Pancreas (tissue), 10 donors: ENCODE results near the gene CDKAL1. TPM values are rescaled to one million over a fixed set of nuclear protein-coding genes. Genes with fewer than 3 reads are reported as not detected.

Experiments
- ATAC-seq, 4 donors: fragments of 200-7000 bp; cut with Tn5 transposase; one replicate each; pipeline versions ENCODE4 v1.8.0 to v1.9.1; 2020; ENCODE audit warnings: mild to moderate bottlenecking in 4 of 4, moderate library complexity in 4 of 4
- DNase-seq, 6 donors: peaks; one replicate each; pipeline ENCODE4 v3.0.0-alpha.2; 2020
- FAIRE-seq: peaks from 2 replicates; lab custom pipeline; 2012; peaks lifted over from hg19 to GRCh38; lab: Jason Lieb, UNC
- H3K27ac ChIP-seq, 4 donors: fragments of 200-600 bp; sonication (generic); 1 replicate in 3 of 4; 2 replicates in 1 of 4; pipeline versions ENCODE4 v1.5.0 to v1.8.0; 2020
- H3K27me3 ChIP-seq, 4 donors: fragments of 200-600 bp; one replicate each; pipeline ENCODE4 v1.8.0; 2021
- H3K36me3 ChIP-seq, 3 donors: fragments of 200-600 bp; sonication (generic) in 1 of 3; one replicate each; pipeline versions ENCODE4 v1.5.0 to v1.8.0; 2020 to 2021
- H3K4me1 ChIP-seq, 3 donors: fragments of 200-600 bp; one replicate each; pipeline ENCODE4 v1.8.0; 2021
- H3K4me3 ChIP-seq, 4 donors: fragments of 200-600 bp; sonication (generic) in 2 of 4; one replicate each; pipeline versions ENCODE4 v1.5.0 to v1.8.0; 2020 to 2021
- H3K9me3 ChIP-seq, 4 donors: fragments of 200-600 bp; one replicate each; pipeline ENCODE4 v1.8.0; 2021
- CTCF ChIP-seq, 4 donors: fragments of 200-600 bp; sonication (generic) in 3 of 4; IDR thresholded peaks; one replicate each; pipeline versions ENCODE4 v1.5.0 to v1.8.0; 2021; ENCODE audit warnings: antibody characterized with exemption in 4 of 4
- WGBS, 2 donors: extraction: QIAGEN DNeasy Blood & Tissue Kit; methylation state at CpG; one replicate each; pipeline ENCODE4 v1.1.7; 2013; 5-methylcytosine and 5-hydroxymethylcytosine counted together
- intact Hi-C, 3 donors: fragments of 100-400 bp; cut with DNase I; formaldehyde crosslinking; loops; one replicate each; pipeline versions ENCODE4 v1.11.1 to v1.14.2; 2022
- polyA plus RNA-seq, 2 donors: library from polyadenylated mRNA; stranded (reverse); fragments of 200-250 nt; gene quantifications; one replicate each; pipeline ENCODE4 v1.2.3, GENCODE V29; 2013
- total RNA-seq, 6 donors: library from RNA; stranded (reverse); fragmentation: NEBNext Ultra II Directional in 4 of 6; extraction: Animal tissue kit (Norgen Biotek cat#: 25700) in 4 of 6; gene quantifications; one replicate each; pipeline versions ENCODE4 v1.2.1 to v1.2.4, GENCODE V29; 2021 to 2023
- donor health status: healthy with polysubstance abuse.
- donor health status: DM: no; HTN: no; CAD: no; lungs with moderate emphysema.
- donor health status: DM: no; HTN: no; CAD: no.
- donor health status: control.
- donor health status: control.
- donor health status: Bipolar disorder and iron deficiency.
- donor health status: DM: yes; HTN: yes; CAD: no.
- donor health status: DM: no; HTN: no; CAD: no.
- donor health status: DM: no; HTN: no; CAD: no.
- donor health status: DM: yes; HTN: yes; CAD: no.

Gene CDKAL1
- total and polyA plus RNA-seq, 8 donors, result 3.3 to 11.7 (median 8.2) TPM

DNA sequence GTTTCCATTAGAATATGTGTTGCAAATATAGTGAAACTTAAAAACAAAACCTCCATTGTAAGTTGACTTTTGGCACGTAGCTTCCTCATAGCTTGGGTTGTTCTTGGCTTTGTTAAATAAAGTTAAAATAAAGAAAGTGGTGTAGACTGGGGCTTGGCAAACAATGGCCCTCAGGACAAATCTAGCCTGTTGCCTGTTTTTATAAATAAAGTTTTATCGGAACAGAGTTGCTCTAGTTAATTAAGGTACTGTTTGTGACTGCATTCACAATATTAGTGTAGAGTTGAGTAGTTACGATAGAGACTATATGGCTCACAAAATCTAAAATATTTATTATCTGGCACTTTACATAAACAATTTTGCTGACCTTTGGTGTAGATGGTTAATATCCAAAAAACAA, 168.8 kb downstream of the CDKAL1 start:
- WGBS, 2 donors, result 95 to 98% methylated on average over 3 of the region's 3 CpGs
- intact Hi-C loops, result no loop called here

GRCh38 chr6:20704325-20705025, 170.2 kb downstream of the CDKAL1 start:
- Histone ChIP-seq H3K27me3 (no peaks in the 10 kb centered on the region), H3K9me3 (no peaks in the 10 kb centered on the region), H3K4me3 (no peak overlapping the region), H3K27ac (peak overlapping the region in 1 of 4 donors; percentile 7), H3K36me3 (no peaks in the 10 kb centered on the region), H3K4me1 (peaks cover 0 to 40% (median 35%) of the 10 kb centered on the region in 3 donors)
- ATAC-seq (no peak), FAIRE-seq (no peak), DNase-seq (no peak)
- no peak for TF ChIP-seq CTCF (IDR thresholded peaks at IDR 0.05)
- WGBS, 2 donors, result 89 to 94% methylated on average over 2 of the region's 2 CpGs
- intact Hi-C loops, result no loop called here

More for the DNA sequence above, 168.8 kb downstream of the CDKAL1 start:
- Histone ChIP-seq H3K27ac (no peak overlapping the region), H3K4me3 (no peak overlapping the region), H3K9me3 (no peaks in the 10 kb centered on the region), H3K4me1 (peaks cover 6 to 38% (median 33%) of the 10 kb centered on the region in 3 donors), H3K36me3 (no peaks in the 10 kb centered on the region), H3K27me3 (no peaks in the 10 kb centered on the region)
- no peak for TF ChIP-seq CTCF (IDR thresholded peaks at IDR 0.05)
- DNase-seq, result no peak
- no peak for FAIRE-seq
- no peak for ATAC-seq

DNA sequence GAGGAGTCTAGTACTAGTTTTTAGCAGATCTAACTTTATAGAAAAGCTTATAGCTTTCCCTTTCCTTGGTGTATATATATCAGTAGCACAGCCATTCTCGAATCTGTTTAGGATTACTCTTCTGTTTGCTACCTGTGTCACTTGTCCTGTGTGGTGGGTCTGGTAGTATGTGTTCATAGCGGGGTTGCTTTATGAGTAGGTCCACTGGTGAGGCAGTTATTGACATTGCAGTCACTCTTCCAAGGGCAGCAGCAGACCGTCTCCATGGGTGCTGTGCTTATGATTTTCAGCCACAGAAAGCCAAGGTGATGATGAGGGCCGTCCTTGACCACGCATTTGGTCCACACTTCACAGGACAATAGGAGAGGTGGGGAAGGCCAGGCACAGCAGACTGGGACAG, 171.5 kb downstream of the CDKAL1 start:
- intact Hi-C loops, result no loop called here
- no peak for FAIRE-seq
- peak in 2 of 4 donors; percentile 18 to 20 for ATAC-seq
- Histone ChIP-seq H3K4me3 (no peak overlapping the region), H3K4me1 (peaks cover 0 to 29% (median 25%) of the 10 kb centered on the region in 3 donors), H3K27me3 (no peaks in the 10 kb centered on the region), H3K36me3 (no peaks in the 10 kb centered on the region), H3K9me3 (no peaks in the 10 kb centered on the region), H3K27ac (no peak overlapping the region)
- TF ChIP-seq CTCF (IDR thresholded peaks at IDR 0.05), result no peak
- WGBS, 2 donors, result 77 to 79% methylated on average over 5 of the region's 5 CpGs
- DNase-seq, result no peak

GRCh38 chr6:20706238-20706938, 172.1 kb downstream of the CDKAL1 start:
- Histone ChIP-seq H3K4me3 (no peak overlapping the region), H3K4me1 (peaks cover 0 to 31% (median 25%) of the 10 kb centered on the region in 3 donors), H3K36me3 (no peaks in the 10 kb centered on the region), H3K27me3 (no peaks in the 10 kb centered on the region), H3K27ac (no peak overlapping the region), H3K9me3 (no peaks in the 10 kb centered on the region)
- 98 to 100% methylated on average over 1 of the region's 1 CpG for WGBS, 2 donors
- ATAC-seq, result peak; percentile 17 to 77 (median 70)
- intact Hi-C loops, result no loop called here
- TF ChIP-seq CTCF (IDR thresholded peaks at IDR 0.05), result no peak
- no peak for FAIRE-seq
- no peak for DNase-seq
